Osteoblast (primary cell): ENCODE data around the gene TTC7B. TPM values are rescaled to one million over a fixed set of nuclear protein-coding genes. Genes with fewer than 3 reads are reported as not detected.

Experiments
- DNase-seq: peaks from one replicate; pipeline ENCODE4 v3.0.0; 2011; ENCODE audit warnings: low spot score, mixed read lengths; ENCODE audit not compliant: insufficient read length; ENCODE audit errors: missing footprints
- H2AFZ ChIP-seq: 2 replicates; pipeline ENCODE4 v1.6.0; 2011; ENCODE audit warnings: mild to moderate bottlenecking, low read length
- H3K27ac ChIP-seq: 2 replicates; pipeline ENCODE4 v1.5.1; 2011; ENCODE audit warnings: mild to moderate bottlenecking, low read depth, low read length, moderate library complexity
- H3K27me3 ChIP-seq: 2 replicates; pipeline ENCODE4 v1.6.0; 2012; ENCODE audit warnings: mild to moderate bottlenecking, control low read depth, inconsistent platforms, low read length, moderate library complexity; ENCODE audit not compliant: insufficient read depth
- H3K36me3 ChIP-seq: 2 replicates; pipeline ENCODE4 v1.5.1; 2011; ENCODE audit warnings: mild to moderate bottlenecking, low read length, control low read depth, moderate library complexity; ENCODE audit not compliant: insufficient read depth
- H3K4me1 ChIP-seq: 2 replicates; pipeline ENCODE4 v1.5.1; 2011; ENCODE audit warnings: mild to moderate bottlenecking, low read length, control low read depth, moderate library complexity; ENCODE audit not compliant: insufficient read depth
- H3K4me2 ChIP-seq: 2 replicates; pipeline ENCODE4 v1.6.0; 2011; ENCODE audit warnings: mild to moderate bottlenecking, low read length; ENCODE audit not compliant: insufficient read depth
- H3K4me3 ChIP-seq: fragments of 200-600 bp; sonication (generic); 3 replicates; pipeline ENCODE4 v1.5.1; 2012; ENCODE audit warnings: mild to moderate bottlenecking, low read length, inconsistent platforms; ENCODE audit not compliant: insufficient read depth
- H3K79me2 ChIP-seq: 2 replicates; pipeline ENCODE4 v1.6.0; 2012; ENCODE audit warnings: mild to moderate bottlenecking, low read length, control low read depth, inconsistent platforms; ENCODE audit not compliant: insufficient read depth
- H3K9me3 ChIP-seq: 2 replicates; pipeline ENCODE4 v1.5.1; 2011; ENCODE audit warnings: low read depth, low read length, control low read depth
- H4K20me1 ChIP-seq: 2 replicates; pipeline ENCODE4 v1.6.0; 2012; ENCODE audit warnings: mild to moderate bottlenecking, low read length, control low read depth; ENCODE audit not compliant: insufficient read depth
- total RNA-seq: library from RNA; depleted of rRNA; stranded (reverse); fragments of >200 nt; gene quantifications from 2 replicates; pipeline ENCODE4 v1.2.3, GENCODE V29; 2012
- TF ChIP-seq, protein P1 (sequence below): IDR thresholded peaks from 2 replicates; pipeline ENCODE4 v1.5.1; 2011; ENCODE audit warnings: mild to moderate bottlenecking, low read depth, low read length, moderate library complexity; ENCODE audit errors: extremely low read depth

TTC7B gene
- total RNA-seq, 1 donor: 14.5 TPM

DNA sequence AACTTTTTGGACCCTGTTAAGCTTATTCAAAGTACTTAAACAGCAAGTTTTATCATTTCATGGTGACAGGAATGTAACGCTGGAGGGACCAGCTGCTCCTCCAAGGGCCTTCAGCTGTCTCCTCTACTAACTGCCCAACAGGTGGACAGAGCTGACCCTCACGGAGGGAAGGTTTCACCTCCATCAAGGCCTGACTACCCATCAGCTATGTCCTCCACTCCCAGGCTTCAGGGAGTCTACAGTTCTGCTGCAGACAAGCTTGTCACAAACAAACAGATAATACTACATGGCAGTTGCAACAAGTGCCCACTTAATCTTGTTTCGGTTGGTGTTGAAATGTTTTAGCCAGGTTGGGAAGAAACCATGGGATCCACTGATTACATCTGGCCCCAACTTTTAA is 175.1 kb downstream of the TTC7B start:
- Histone ChIP-seq H3K9me3 (no peaks in the 10 kb centered on the region), H2AFZ (no peak overlapping the region), H3K79me2 (no peaks in the 10 kb centered on the region), H3K27me3 (no peaks in the 10 kb centered on the region), H3K4me2 (no peak overlapping the region), H4K20me1 (no peaks in the 10 kb centered on the region), H3K27ac (no peak overlapping the region), H3K36me3 (peaks cover 4% of the 10 kb centered on the region), H3K4me3 (no peak overlapping the region), H3K4me1 (peaks cover 4% of the 10 kb centered on the region)
- DNase-seq: no peak
- TF ChIP-seq, protein P1, sequence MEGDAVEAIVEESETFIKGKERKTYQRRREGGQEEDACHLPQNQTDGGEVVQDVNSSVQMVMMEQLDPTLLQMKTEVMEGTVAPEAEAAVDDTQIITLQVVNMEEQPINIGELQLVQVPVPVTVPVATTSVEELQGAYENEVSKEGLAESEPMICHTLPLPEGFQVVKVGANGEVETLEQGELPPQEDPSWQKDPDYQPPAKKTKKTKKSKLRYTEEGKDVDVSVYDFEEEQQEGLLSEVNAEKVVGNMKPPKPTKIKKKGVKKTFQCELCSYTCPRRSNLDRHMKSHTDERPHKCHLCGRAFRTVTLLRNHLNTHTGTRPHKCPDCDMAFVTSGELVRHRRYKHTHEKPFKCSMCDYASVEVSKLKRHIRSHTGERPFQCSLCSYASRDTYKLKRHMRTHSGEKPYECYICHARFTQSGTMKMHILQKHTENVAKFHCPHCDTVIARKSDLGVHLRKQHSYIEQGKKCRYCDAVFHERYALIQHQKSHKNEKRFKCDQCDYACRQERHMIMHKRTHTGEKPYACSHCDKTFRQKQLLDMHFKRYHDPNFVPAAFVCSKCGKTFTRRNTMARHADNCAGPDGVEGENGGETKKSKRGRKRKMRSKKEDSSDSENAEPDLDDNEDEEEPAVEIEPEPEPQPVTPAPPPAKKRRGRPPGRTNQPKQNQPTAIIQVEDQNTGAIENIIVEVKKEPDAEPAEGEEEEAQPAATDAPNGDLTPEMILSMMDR: no peak

DNA sequence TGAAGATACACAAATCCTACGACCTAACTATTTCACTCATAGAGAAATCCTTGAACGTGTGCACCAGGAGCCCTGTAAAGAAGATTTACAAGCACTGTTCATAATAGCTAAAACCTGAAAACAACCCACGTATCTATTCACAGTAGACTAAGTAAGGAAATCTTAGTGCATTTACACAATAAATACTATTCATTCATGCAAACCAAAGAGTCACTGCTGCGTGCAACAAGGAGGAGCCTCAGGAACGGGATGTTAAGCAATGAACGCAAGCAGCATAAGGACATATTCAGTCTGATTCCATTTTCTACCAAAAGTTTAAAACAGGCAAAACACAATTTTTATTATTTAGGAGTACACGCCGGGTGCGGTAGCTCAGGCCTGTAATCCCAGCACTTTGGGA is 176.6 kb downstream of the TTC7B start:
- TF ChIP-seq, protein P1: no peak
- H3K27ac ChIP-seq: no peak overlapping the region
- DNase-seq: no peak
- peaks cover 4% of the 10 kb centered on the region for H3K36me3 ChIP-seq
- H4K20me1 ChIP-seq: no peaks in the 10 kb centered on the region
- H2AFZ ChIP-seq: no peak overlapping the region
- H3K9me3 ChIP-seq: no peaks in the 10 kb centered on the region
- no peak overlapping the region for H3K4me3 ChIP-seq
- no peak overlapping the region for H3K4me2 ChIP-seq
- no peaks in the 10 kb centered on the region for H3K4me1 ChIP-seq
- H3K79me2 ChIP-seq: no peaks in the 10 kb centered on the region
- no peaks in the 10 kb centered on the region for H3K27me3 ChIP-seq

DNA sequence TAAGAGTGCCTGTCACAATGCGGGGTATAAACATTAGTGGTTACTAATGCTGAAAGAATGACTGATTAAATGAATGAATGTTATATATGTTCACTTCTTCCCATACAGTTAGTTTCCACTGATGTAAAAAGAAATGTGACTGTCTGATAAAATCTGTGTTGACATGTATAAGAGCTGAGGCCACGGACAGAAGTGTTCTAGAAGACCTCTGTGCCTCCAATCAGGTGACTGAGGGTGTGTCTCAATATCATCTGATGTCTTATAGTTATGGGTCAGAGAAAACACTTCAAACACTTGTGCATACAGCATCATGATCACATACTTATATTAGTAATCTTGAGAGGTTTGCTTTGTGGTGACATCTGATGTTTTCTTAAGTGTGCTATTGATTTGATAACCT is 183.4 kb downstream of the TTC7B start:
- H3K4me1 ChIP-seq: no peaks in the 10 kb centered on the region
- no peaks in the 10 kb centered on the region for H3K36me3 ChIP-seq
- H3K4me3 ChIP-seq: no peak overlapping the region
- H3K4me2 ChIP-seq: no peak overlapping the region
- TF ChIP-seq, protein P1: no peak
- no peaks in the 10 kb centered on the region for H4K20me1 ChIP-seq
- no peaks in the 10 kb centered on the region for H3K79me2 ChIP-seq
- DNase-seq: no peak
- H2AFZ ChIP-seq: no peak overlapping the region
- H3K27ac ChIP-seq: no peak overlapping the region
- H3K27me3 ChIP-seq: no peaks in the 10 kb centered on the region
- H3K9me3 ChIP-seq: no peaks in the 10 kb centered on the region

DNA sequence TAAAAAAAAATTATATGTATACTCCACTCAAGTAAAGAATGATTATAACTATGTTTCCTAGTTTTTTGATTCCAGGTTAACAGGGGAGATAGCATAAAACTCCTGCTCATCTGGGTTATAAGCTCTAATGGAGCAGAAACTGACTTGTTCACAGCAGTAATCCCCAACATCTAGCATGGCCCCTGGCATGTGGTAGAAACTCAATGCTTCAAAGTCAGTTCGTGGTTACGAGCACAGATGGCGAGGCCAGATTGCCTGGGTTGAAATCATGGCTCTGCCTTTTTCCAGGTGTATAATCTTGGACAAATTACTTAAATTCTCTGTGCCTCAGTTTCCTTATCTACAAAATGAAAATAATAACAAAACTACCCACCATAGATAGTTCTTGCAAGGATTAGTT is 183.8 kb downstream of the TTC7B start:
- no peak for DNase-seq
- Histone ChIP-seq H3K79me2 (no peaks in the 10 kb centered on the region), H3K4me1 (no peaks in the 10 kb centered on the region), H3K4me3 (no peak overlapping the region), H3K27ac (no peak overlapping the region), H3K27me3 (no peaks in the 10 kb centered on the region), H3K9me3 (no peaks in the 10 kb centered on the region), H2AFZ (no peak overlapping the region), H3K4me2 (no peak overlapping the region), H4K20me1 (no peaks in the 10 kb centered on the region), H3K36me3 (no peaks in the 10 kb centered on the region)
- TF ChIP-seq, protein P1: no peak
